Tibial nerve (tissue), 4 donors: ENCODE measurements around the gene C18orf63.

Experiments
- EP300 ChIP-seq, 2 donors: sonication (generic); formaldehyde crosslinking; IDR thresholded peaks; one replicate each; pipeline ENCODE4 v1.6.1; 2017; ENCODE audit warnings: antibody characterized with exemption in 2 of 2, mild to moderate bottlenecking in 1 of 2
- POLR2A ChIP-seq, 2 donors: fragments of 450-650 bp; IDR thresholded peaks; one replicate each; pipeline ENCODE4 v1.6.1; 2017; ENCODE audit warnings: antibody characterized with exemption in 2 of 2, mild to moderate bottlenecking in 2 of 2, moderate library complexity in 2 of 2
- TF ChIP-seq, protein P1 (sequence below), 5 experiments: fragments of 200-600 bp in 3 of 5; fragments of 450-650 bp in 2 of 5; sonication (generic) in 3 of 5; IDR thresholded peaks; one replicate each; pipeline ENCODE4 v1.5.1; 2016 to 2019; ENCODE audit warnings: antibody characterized with exemption in 5 of 5, mild to moderate bottlenecking in 3 of 5, moderate library complexity in 2 of 5

DNA sequence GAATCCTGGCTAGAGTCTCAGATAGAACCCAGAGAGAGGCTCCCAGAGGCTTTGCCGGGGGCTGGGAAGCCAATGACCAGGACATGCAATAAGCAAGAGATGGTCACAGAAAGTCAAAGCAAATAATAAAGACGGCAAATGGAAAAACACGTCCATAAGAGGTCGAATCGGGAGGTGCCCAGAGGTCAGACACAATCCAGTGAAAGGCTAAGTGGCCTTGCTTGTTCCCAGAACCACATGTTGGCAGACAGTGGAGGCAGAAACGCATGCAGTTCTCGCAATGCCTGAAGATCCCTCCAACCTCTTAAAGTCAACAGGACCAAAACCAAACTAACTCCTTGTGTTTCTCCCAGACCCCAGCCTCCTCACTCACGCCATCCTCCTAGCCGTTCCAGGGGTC, 26.9 kb upstream of the C18orf63 start:
- TF ChIP-seq, protein P1, sequence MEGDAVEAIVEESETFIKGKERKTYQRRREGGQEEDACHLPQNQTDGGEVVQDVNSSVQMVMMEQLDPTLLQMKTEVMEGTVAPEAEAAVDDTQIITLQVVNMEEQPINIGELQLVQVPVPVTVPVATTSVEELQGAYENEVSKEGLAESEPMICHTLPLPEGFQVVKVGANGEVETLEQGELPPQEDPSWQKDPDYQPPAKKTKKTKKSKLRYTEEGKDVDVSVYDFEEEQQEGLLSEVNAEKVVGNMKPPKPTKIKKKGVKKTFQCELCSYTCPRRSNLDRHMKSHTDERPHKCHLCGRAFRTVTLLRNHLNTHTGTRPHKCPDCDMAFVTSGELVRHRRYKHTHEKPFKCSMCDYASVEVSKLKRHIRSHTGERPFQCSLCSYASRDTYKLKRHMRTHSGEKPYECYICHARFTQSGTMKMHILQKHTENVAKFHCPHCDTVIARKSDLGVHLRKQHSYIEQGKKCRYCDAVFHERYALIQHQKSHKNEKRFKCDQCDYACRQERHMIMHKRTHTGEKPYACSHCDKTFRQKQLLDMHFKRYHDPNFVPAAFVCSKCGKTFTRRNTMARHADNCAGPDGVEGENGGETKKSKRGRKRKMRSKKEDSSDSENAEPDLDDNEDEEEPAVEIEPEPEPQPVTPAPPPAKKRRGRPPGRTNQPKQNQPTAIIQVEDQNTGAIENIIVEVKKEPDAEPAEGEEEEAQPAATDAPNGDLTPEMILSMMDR (IDR thresholded peaks at IDR 0.05): no peak
- TF ChIP-seq POLR2A (IDR thresholded peaks at IDR 0.05) (no peak), EP300 (IDR thresholded peaks at IDR 0.05) (peak in 1 of 2 donors; percentile 29)
